ENCODE data around the gene COG1. TPM values are rescaled to one million over a fixed set of nuclear protein-coding genes. Genes with fewer than 3 reads are reported as not detected.

COG1 gene
- total and polyA plus RNA-seq, 2 of the 8 experiments (the other 6 are each of a cell fraction or from before 2014, with no cell fraction given), result 11.0 to 19.5 TPM

GRCh38 chr17:73231841-73232586, 39.2 kb downstream of the COG1 start (continued):
- TF ChIP-seq SP2 (IDR thresholded peaks at IDR 0.05; ENCODE audit: low read length), result no peak
- TF ChIP-seq RBBP5 (IDR thresholded peaks at IDR 0.05; ENCODE audit: borderline replicate concordance, low read depth, low read length), result peak; percentile 65
- TF ChIP-seq CBX8 (IDR thresholded peaks at IDR 0.05; ENCODE audit: borderline replicate concordance, low read depth, low read length), result no peak
- peak in 1 of 2 experiments; percentile 70; a peak in 2 of 4 replicates for TF ChIP-seq HDAC2 (IDR thresholded peaks at IDR 0.05; ENCODE audit: borderline replicate concordance in 1 of 2, low read depth in 2 of 2, low read length in 2 of 2)
